ENCODE results near the gene SRD5A1.

Gene SRD5A1, protein sequence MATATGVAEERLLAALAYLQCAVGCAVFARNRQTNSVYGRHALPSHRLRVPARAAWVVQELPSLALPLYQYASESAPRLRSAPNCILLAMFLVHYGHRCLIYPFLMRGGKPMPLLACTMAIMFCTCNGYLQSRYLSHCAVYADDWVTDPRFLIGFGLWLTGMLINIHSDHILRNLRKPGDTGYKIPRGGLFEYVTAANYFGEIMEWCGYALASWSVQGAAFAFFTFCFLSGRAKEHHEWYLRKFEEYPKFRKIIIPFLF

DNA sequence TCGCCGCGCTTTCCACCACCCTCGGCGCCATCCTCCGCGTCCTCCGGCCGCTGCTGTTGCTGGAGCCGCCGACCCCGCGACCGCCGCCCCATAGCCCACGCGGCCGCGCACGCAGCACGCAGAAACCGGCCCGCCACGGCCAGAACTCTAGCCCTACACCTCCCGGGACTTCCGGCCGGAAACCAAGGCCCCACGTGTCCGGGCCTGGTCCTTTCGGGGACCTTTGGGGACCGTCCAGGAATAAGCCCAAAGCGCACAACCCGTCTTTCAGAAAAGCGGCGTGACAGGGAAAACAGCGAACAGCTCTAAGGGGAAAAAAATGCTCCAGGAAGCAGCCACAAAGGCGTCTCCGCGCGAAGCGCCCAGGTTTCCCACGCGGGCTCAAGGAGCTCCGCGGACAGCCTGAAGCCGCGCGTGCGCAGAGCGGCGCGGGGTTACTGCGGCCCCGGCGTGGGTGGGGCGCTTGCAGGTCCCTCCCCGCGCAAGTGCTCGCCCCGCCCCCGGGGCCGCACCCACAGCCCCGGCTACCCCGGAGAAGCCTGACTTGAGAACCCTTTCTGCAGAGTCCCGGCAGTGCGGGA lies at the start of gene SRD5A1, which contains the start of gene NSUN2:
SRD5A1 (plus strand) TSS at position 553 of the 581 bp plus-strand sequence. CDS start 137 bp downstream, outside the sequence.
NSUN2 (minus strand) TSS at position 157 of the 581 bp plus-strand sequence; CDS start at position 92, 65 bp downstream.
- DNase-seq (ENCODE audit: low spot score): peak; percentile 91

DNA sequence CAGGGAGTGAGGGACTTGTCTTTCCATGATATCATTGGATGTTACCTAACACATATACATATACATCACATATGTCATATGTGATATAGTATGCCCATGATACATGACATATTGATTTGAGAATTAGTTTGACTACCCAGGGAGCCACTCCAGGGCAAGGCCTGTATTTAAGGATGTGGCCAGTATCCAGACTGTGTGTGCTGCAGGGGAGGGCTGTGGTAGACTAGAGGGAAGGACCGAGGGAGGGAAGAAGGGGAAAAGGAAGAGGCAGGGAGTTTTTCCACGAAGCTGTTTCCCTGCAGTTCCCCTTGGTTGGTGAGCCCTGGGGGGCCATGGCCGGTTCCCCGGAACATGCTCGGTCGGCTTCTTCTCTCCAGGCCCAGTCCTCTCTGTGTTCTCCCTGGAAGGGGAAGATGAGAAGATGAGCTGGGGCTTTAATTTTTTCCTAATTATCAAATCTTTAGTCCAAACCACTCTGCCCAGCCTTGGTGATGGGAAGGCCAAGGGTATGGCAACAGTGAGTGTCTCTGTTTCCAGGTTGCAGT lies 49.1 kb upstream of the SRD5A1 start:
- no peak for DNase-seq (ENCODE audit: low spot score)

DNA sequence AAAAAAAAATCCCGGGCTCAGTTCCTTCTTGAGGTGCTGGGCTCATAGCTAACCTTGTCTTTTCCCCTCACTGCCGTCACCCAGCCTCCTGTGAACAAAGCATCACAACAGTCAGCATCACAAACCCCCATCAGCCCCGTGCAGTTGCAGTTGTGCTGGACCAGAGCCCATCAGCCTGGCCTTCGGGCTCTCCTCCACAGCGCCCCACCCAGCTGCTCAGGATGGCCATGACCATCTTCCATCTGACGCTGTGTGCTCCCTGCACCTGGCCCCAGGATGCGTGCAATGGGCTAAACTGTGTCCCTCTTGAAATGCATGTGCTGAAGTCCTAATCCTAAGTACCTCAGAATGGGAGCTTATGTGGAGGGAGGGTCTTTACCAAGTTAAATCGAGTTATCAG lies 48.5 kb upstream of the SRD5A1 start:
- DNase-seq (ENCODE audit: low spot score): no peak

DNA sequence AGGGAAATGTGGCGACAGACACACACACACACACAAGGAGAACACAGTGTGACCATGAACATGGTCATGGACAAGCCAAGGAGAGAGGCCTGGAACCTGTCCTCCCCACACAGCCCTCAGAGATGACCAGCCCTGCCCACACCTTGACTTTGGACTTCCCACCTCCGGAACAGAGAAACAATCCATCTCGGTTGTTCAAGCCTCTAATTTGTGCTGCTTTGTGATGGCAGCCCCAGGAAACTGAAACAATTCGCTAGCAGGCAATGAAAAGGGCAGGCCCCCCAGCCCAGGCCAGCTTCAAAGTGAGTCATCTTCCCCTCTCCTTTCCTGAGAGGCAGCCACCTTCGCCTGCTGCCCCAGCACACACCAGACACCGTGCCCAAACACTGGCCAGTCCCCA lies 48.1 kb upstream of the SRD5A1 start:
- DNase-seq (ENCODE audit: low spot score): no peak

DNA sequence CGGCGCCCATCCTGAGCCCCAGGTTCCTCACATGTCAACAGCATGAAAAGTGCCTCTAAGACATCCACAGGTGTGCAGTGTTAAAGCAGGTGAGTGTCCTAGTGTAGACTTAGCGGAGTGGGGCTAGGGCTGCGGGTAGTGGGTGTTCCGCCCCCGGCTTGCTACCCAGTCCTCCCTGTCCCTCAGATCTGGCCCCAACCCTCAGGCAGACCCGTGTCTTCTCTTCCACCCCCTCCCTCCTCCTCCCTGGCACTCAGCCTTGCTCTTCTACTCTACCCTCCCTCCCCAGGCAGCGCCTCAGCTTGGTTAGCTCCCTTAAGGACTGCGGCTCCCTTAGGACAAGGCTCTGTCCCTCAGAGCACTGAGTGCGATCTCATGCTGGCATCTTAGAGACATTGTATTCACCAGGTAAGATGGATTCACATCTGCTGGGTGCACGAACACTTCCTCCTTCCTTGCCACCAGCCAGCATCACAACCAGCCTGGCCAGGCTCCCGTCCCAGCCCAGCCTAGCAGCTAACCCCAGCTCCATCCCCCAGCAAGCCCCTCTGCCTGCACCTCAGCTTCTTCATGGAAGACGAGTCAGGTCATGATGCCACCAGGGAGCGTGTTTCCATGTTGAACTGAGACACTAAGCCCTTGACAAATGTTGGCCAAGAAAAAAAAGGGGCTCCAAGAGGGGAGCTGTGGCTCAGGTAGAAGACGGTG lies 47.1 kb upstream of the SRD5A1 start:
- no peak for DNase-seq (ENCODE audit: low spot score)

DNA sequence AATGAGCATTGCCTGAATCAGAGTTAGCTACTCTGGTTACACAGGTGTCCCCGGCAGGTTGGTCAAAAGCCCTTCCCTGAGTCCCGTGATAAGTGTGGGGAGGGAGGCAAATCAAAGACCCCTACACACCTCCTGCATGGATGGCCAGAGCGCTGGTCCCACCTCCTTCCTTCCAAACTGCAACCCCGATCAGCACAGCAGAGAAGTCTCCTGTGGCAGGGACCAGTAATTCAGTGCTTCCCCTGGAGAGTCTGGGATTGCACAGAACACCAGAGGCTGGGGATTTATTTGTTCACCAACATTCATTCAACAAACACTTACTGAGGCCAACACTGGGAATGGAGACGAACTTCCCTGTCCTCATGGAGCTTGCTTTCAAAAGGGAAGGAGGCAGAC lies 46.6 kb upstream of the SRD5A1 start:
- DNase-seq (ENCODE audit: low spot score): no peak

DNA sequence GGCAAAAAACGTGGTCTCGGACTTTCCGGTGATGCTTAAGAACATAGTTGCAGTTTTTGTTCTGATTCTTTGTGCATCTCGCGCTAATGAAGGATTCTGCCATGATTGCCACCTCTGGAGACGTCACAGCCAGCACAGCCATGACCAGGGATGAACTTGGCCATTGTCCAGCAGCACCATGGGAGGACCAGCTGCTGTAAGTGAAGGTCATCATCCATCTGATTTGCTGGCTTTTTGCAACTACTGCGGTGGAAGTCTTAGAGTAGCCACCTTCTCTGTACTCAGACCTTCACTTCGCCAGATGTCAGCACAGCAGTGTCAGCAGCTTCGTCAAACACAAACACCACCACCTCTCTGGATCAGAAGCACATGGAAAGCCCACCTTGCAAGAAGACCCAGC lies 46.1 kb upstream of the SRD5A1 start:
- DNase-seq (ENCODE audit: low spot score): no peak

DNA sequence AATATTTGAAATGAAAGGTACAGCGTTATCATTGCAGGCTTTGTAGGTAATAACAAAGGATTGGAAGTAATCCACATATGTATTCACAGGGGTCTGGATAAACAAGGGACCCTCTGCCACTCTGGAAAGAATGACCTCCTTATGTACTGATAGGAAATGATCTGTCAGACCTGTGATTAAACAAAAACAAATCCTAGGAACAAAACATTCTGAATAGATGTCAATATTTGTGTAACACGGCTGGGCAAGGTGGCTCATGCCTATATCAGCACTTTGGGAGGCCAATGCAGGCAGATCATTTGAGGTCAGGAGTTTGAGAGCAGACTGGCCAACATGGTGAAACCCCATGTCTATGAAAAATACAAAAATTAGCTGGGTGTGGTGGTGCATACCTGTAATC lies 42.7 kb upstream of the SRD5A1 start:
- DNase-seq (ENCODE audit: low spot score): no peak

DNA sequence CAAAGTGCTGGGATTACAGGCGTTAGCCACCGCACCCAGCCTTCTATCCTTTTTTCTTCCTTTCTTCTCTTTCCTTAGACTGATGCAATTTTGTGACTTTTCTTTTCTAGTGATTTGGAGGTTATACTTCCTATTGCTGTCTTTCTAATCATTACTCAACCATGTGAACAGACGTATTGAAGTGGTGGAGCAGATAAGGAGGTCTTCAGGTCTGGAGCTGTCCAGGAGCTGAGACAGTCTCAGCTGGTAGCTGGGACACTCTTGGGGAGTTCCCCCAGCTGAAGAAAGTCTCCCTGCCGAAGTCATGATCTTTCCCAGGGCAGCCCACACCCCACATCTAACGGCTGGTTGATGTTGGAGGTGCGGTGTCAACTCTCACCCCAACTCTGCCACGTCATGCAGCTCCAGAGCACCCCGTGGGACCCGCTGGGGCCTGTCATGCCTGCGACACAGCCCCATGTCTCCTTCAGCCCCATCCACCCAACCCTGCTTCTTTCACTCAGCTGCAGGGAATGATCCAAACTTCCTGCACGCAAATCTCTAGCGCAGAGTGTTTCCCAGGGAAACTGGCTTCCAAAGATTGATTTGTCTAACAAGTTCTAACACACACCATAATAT lies 41.5 kb upstream of the SRD5A1 start:
- DNase-seq (ENCODE audit: low spot score): no peak

DNA sequence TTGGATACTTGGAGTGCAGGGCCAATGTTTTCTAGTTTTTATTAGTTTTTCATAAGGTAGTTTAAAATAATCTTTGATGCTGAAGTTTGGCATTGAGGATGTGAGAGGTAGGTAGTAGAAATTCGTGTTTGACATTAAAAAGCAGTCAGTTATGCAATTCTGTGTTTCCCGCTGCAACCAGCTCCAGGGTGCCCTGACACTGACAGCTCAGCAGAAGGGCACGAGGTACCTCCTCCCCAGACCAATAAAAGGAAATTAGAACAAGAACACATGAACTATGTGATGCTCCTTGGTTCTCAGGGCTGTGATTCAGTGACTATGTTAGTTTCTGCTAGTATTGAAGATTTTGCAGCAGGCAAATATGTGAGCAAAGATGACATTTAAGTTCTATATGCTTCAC lies 40.6 kb upstream of the SRD5A1 start:
- DNase-seq (ENCODE audit: low spot score): no peak

DNA sequence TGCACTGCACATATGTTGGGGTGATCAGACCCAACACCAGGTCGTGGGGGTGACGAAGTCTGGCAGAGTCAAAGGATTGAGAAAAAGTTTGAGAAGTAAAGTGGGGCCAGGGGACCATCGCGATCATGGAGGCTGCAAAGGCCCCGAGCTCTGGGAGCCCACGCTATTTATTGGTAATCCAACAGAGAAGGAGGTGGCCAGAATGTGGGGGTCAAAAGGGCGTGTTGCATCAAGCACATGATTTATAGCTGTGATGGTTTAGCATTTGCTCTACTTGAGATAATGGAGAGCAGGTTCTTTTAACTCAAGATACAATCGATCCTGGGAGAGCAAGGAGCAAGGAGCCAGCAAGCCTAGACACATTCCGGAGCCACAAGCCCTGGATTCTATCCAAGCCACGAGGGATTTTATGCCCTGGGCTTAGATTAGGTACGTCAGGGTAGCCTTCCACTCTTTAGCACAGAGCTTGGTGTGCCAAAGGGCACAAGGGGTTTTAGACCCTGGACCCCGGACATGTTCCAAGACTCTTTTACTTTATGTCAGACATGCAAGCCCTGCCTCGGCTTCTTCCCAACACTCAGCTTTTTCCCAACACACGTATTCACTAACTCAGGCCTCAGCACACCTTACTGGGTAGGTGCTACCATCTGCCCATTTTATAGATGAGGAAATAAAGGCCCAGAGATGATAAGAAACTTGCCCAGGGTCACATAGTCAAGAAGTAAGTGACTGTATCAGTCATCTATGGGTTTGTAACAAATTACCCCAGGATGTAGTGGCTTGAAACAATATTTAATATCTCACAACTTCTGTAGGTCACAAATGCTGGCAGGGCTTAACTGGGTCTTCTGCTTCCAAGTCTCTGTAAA lies 39.9 kb upstream of the SRD5A1 start:
- DNase-seq (ENCODE audit: low spot score): no peak

DNA sequence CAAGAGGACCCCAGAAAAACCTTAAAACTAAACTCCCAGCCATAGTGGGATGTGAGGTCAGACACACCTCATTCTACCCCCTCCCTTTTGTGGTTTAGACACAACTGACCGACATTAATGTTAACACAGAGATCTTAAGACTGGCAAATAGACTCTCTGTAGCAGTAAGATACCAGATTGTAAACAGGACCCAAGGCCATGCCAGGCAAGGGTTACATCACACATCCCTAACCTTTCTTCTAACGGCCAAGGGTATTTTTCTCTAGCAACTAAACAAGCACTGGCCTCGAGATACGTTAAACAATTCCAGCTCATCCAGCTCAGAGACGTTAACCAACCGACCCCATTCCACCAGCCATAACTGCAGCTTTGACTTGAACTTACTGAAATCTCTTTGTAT lies 39.2 kb upstream of the SRD5A1 start:
- no peak for DNase-seq (ENCODE audit: low spot score)

DNA sequence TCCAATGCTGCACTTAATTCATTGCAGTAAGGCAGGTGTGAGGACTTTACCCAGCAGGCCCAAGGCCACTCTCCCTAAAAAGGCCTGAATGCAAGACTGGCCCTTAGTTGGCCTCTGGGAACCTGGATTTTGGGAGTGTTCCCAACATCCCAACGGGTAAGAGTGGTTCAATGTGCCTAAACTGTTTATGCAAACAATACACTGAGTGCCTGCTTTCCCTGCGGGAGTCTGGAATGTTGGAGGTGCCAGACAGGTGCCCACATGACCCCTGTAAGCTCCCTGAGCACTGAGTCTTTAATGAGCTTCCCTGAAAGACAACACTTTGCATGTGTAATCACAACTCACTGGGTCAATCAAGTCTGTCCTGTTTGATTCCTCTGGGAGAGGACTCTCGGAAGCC lies 37.8 kb upstream of the SRD5A1 start:
- DNase-seq (ENCODE audit: low spot score): no peak

DNA sequence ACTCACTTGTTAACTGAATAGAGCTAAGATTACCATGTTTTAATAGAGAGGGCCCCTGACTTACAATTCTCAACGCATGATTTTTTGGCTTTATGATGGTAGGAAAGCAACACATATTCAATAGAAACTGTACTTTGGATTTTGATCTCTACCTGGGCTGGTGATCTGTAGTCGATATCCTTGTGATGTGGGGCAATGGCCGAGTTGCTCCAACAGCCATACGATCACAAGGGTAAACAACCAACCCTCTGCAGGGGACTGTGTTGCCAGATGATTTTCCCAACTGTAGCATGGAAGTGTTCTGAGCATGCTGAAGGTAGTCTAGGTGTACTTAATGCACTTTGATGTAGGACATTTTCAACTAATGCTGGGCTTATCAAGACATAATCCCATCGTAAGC lies 36.9 kb upstream of the SRD5A1 start:
- no peak for DNase-seq (ENCODE audit: low spot score)

DNA sequence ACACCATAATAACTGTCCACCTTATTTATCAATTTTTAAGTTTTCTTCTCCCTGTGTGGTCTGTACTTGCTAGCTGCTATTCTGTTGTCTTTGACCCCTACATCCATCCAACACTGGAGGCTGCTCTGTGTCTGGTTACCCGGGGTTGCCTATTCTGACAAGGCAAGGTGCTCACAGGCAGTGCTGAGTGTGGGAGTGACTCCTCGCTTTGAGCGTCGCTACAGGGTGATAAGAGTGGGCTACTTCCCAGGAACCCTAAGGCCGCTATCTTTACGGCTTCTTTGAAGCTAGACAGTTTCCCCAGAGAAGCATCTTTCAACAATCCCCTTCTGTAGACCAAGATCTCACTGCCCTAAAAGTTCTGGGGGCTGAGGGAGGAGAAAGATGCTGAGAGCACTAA lies 35.7 kb upstream of the SRD5A1 start:
- DNase-seq (ENCODE audit: low spot score): no peak

DNA sequence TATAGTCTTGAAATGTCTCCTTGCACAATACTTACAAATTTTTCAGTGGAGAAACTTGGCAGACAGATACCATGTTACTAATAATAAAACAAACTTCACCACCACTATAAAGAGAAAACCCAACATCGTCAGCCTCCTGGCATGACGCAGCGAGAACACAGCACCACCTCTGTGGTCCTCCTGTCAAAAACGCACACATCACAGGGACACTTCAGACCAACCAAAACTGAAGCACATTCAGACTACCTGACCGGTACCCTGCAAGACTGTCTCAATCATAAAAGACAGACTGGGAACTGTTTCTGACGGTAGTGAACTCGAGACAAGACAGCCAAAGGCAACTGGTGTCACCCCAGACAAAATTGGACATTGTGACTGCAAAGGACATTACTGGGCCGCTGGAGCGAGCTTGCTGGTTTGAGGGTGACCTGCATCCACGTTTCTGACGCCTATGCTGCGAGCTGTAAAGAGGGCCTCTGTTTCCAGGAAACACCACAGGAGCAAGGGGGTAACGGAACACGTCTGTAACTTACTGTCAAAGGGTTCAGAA lies 34.8 kb upstream of the SRD5A1 start:
- no peak for DNase-seq (ENCODE audit: low spot score)

DNA sequence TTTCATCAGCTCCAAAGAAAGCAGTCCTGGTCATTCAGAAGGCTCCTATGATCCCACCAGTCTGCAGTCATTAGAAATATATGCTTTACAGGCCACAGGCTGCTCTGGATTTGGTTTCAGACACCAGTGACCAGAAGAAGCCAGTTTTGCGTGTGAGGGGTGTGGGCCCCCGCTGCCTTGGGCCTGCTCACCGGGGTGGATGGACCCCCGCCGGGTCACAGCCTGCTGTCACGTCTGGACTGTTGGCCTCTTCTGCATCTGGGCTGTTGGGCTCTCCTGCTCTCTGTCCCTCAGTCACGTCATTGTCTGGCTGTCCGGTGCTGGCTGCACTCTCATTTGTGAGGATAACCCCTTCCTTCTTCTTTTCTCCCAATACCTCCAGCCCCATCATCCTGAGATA lies 33.5 kb upstream of the SRD5A1 start:
- no peak for DNase-seq (ENCODE audit: low spot score)

DNA sequence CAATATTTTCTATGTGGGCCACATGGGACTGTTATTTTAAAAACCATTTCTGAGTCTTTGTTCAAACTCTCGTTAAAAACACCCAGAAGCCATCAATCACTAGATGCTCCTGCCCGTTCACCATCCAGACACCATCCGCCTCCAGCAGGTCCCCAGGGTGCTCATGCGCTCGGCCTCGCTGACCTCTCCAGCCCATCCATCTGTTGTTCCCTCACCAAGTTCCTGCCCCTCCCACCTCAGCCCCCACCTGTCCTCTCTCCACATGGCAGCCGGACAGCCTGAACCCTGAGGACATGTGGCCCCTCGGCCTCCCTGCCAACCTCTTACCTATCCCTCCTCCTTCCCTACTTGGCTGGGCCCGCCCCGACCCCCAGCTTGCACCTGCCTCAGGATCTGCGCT lies 32.0 kb upstream of the SRD5A1 start:
- DNase-seq (ENCODE audit: low spot score): no peak

DNA sequence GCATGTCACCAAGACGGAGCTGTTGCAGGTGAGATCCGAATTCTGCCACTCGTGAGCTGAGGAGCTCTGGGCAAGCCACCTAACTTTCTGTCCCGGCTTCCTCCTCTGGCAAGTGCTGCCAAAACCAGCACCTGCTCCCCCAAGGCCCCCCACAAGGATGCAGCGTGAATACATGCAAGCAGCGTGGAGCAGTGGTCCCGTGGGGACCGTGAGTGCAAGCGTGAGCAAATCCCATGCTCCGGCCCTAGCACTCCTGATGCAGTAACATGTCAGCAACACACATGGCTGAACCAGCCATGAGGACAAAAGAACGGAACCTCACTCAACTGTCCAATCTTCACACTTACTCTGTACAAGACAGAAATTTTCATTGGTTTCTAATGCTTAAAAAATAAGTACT lies 31.4 kb upstream of the SRD5A1 start:
- no peak for DNase-seq (ENCODE audit: low spot score)

DNA sequence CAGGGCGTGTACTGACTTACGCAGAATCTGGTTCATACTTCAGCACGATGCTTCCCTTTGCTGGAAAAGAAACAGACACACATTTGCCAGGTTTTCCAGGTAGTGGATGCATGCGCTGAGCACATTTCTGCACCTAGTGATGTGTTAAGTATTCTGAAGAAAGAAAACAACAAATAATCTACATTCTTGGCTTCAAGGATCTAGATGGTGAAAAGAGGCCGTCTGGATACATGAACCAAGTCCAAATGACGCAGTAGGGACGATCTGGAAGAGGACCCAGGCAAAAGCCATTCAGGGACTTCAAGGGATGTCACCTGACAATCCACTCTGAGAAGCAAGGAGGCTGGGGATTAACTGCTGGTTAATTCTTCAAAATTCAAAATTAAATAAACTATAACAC lies 30.8 kb upstream of the SRD5A1 start:
- DNase-seq (ENCODE audit: low spot score): no peak

DNA sequence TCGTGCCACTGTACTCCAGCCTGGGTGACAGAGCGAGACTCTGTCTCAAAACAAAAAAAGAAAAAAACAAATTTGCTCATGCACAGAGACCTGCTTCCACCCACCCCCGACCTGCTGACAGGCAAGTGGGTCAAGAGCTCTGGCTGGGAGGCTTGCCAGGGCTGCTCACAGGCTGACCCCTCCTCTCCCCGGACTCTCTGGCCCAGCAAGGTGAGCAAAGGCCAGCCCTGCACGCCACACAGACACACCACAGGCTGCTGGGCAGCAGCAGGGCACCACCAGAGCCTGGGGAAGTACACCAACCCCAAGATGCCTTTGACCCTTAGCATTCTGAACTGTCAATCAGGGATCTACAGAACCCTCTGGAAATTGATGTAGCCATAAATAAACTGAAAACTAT lies 29.6 kb upstream of the SRD5A1 start:
- no peak for DNase-seq (ENCODE audit: low spot score)
